ENCODE results near the gene KRT23. TPM values are rescaled to one million over a fixed set of nuclear protein-coding genes. Genes with fewer than 3 reads are reported as not detected.
"Not testable (repeated sequence)": the region's sequence is repeated elsewhere in the genome, so short reads cannot be mapped to it uniquely, and the experiment has no call there.

The KRT23 gene
- total RNA-seq, 2 experiments from 2014 or later = not detected

GRCh38 chr17:40952154-40952553 lies 14.7 kb upstream of the KRT23 start:
- POLR2A ChIA-PET = no interaction called here
- CTCF ChIA-PET = interaction anchor here (1.0 kb wide), 1 partner anchor 711 kb away, joined by 3 read pairs; no protein-coding TSS in a partner anchor

DNA sequence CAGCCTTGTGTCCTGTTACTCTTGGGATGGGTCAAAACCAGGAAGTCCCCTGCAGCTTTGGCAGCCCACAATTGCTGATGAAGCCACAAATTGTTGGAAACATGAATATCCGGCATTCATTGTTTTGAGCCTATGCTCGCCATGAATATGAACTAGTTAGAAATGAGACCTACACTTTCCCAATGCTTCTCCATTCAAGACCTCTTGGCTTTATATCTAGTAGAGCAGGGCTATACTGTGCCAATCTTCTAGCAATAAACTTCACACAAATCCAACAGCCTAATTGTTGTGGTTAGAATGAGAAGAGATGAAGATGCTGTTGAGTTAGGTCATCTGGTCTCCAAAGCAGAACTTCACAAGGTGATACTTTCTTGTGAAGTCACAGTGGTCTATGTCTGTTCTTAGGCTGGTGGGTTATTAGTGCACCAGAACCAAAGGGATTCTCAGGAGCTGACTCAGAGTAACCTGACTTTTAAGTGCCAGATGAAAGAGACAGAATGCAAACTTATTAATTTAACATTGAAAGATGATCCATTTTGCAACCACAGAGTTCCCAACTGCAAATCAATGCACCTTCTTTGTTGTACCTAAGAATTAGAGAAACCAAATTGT lies 13.7 kb upstream of the KRT23 start:
- ChIA-PET CTCF (no interaction called here), POLR2A (no interaction called here)

DNA sequence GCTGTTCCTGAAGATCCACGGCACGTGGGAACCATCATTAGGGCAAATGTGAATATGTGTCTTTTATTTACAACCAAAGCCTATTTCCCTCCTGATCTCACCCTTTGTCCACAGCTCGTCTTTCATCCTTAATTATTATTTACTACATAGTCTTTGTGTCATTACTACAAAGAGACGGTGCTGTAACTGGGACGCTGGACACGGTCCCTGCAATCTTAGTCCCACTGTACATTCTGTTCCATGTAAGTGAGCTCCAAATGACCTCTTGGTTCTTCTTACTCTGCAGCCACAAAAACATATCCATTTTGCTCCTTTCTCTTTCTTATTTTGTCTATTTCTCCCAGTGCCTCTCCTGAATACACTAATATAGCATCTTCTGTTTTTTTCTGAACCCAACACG lies 12.7 kb upstream of the KRT23 start:
- POLR2A ChIA-PET = no interaction called here
- CTCF ChIA-PET = no interaction called here

GRCh38 chr17:40949418-40949817 lies 12.0 kb upstream of the KRT23 start:
- POLR2A ChIA-PET = no interaction called here

DNA sequence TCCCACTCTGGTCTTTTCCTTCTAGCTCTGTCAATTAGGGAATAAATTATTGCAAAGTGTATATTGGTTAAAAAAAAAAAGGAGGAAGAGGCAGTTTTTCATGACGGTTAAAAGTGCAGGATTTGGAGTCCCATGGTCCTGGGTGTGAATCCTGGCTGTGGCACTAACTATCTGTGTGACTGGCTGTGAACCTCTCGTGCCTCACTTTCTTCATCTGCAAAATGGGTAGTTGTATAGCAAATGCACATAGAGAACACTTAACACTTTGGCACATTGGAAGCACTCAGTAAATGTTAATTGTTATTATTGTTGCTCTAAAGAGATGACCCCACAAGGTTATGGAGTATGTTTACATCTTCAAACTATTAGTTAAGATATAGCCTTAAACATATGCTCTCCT lies 10.5 kb upstream of the KRT23 start:
- ChIA-PET CTCF (no interaction called here), POLR2A (no interaction called here)

More at GRCh38 chr17:40949418-40949817, 12.0 kb upstream of the KRT23 start:
- CTCF ChIA-PET = no interaction called here

GRCh38 chr17:40945414-40945813 lies 8.0 kb upstream of the KRT23 start:
- CTCF ChIA-PET = no interaction called here
- POLR2A ChIA-PET = no interaction called here

DNA sequence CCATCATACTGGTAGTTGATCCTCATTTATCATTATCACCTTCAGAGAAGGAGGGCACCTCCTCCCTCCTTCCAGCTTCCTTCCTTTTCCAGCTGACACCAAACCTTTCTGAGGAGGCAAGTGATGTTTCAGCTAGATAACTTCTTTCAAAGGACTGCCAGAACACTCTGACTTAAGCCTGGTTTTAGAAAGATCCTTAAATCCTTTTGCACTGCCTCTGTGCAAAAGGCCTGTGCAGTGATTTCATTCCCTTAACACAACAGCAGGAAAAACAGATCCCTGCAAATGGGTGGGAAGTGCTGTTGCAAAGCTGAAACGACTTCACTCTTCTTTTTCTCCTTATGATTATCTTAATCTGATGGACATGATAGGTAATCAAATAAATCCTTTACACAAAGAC lies 7.1 kb upstream of the KRT23 start:
- ChIA-PET CTCF (interaction anchor here (0.5 kb wide), 1 partner anchor 40 kb away, joined by 4 read pairs; no protein-coding TSS in a partner anchor), POLR2A (no interaction called here)

GRCh38 chr17:40942553-40942952 lies 5.1 kb upstream of the KRT23 start:
- CTCF ChIA-PET = no interaction called here
- POLR2A ChIA-PET = no interaction called here

GRCh38 chr17:40940266-40940665 lies 2.8 kb upstream of the KRT23 start:
- CTCF ChIA-PET = no interaction called here
- POLR2A ChIA-PET = no interaction called here

- CTCF ChIA-PET = no interaction called here
- POLR2A ChIA-PET = no interaction called here
Observed at GRCh38 chr17:40938981-40939380, 1.5 kb upstream of the KRT23 start.

DNA sequence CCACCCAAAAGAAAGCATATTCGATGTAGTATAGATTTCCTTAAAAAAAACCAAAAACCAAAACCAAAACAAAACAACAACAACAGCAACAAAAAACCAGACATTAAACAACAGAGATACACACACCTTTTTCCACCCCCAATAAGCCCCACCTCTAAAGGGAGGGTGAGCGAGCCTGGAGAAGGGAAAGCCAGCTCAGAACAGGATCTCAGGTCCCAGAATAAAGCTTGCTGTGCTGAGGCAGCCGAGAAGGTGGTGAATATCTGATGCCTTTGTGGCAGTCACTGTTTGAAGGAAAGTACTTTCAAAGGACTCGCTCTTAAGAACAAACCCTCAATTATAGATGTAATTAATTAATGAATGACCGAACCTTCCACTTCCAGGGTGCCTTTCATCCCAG lies 470 bp downstream of the KRT23 start:
- CTCF ChIA-PET = no interaction called here
- POLR2A ChIA-PET = no interaction called here

GRCh38 chr17:40936437-40936971 lies 942 bp downstream of the KRT23 start:
- ChIA-PET CTCF (no interaction called here), POLR2A (no interaction called here)

- CTCF ChIA-PET = no interaction called here
- POLR2A ChIA-PET = no interaction called here
Observed at GRCh38 chr17:40935624-40936023, 1.8 kb downstream of the KRT23 start.

GRCh38 chr17:40932608-40933007 lies 4.8 kb downstream of the KRT23 start:
- ChIA-PET POLR2A (no interaction called here), CTCF (no interaction called here)

GRCh38 chr17:40931311-40931710 lies 6.1 kb downstream of the KRT23 start:
- CTCF ChIA-PET = no interaction called here
- POLR2A ChIA-PET = no interaction called here

- ChIA-PET POLR2A (no interaction called here), CTCF (no interaction called here)
Observed at GRCh38 chr17:40926341-40926740, 11.1 kb downstream of the KRT23 start.

DNA sequence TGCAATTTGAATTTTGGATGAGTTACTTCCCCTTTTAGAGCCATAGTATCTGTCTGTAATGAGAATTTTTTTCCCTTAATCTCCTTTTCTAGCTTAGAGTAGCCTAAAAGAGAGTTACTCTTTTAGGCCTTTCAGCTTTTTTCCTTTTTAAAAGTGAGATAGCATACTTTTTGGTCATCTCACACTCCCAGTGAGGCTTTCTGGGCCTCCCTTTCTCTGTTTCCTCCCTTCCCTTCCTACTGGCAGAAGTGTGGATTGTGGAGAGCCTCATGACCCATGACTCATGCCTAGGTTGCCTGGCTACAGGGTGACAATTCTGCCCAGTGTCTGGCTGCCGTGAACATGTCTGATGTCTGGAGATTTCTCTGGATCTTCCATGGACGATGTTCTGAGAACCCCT lies 15.2 kb downstream of the KRT23 start:
- POLR2A ChIA-PET = no interaction called here

GRCh38 chr17:40921026-40921425 lies 16.4 kb downstream of the KRT23 start:
- POLR2A ChIA-PET = no interaction called here
- CTCF ChIA-PET = interaction anchor here (1.5 kb wide), 1 partner anchor 9 kb away, joined by 4 read pairs; no protein-coding TSS in a partner anchor

More for the DNA sequence above, 15.2 kb downstream of the KRT23 start:
- CTCF ChIA-PET = interaction anchor here (0.7 kb wide), 1 partner anchor 415 kb away, joined by 7 read pairs; no protein-coding TSS in a partner anchor

DNA sequence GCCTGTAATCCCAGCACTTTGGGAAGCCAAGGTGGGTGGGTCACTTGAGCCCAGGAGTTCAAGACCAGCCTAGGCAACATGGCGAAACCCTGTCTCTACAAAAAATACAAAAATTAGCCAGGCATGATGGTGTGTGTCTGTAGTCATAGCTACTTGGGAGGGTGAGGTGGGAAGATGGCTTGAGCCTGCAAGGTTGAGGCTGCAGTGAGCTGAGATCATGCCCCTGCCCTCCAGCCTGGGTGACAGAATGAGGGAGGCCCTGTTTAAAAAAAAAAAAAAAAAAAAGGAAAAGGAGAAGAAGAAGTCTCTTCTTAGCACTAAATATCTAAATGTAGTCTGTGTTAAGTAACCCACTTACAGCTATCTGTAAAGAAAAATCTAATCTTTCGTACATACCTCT lies 20.3 kb downstream of the KRT23 start:
- POLR2A ChIA-PET = not testable (repeated sequence)
- CTCF ChIA-PET = interaction anchor here (0.6 to 1.4 kb wide), 2 partner anchors 114 to 746 kb away, joined by 4 to 5 read pairs; no protein-coding TSS in a partner anchor

DNA sequence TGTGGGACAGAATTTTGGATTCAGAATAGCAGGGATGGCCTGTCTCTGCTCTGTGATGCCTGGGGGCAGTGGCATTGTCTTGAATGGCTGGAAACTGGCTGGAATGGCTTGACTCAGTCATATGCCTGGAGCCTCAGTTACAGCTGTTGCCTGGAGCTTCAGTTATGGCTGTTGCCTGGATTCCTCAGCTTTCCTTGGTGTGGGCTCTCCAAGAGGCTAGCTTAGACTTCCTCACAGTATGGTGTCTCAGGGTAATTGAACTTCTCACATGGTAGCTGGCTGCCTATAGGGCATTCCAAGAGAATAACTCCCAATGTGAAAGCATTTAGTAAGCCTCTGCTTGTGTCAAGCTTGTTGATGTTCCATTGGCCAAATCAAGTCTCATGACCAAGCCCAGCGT lies 21.1 kb downstream of the KRT23 start:
- CTCF ChIA-PET = interaction anchor here (0.8 to 1.4 kb wide), 2 partner anchors 710 to 747 kb away, joined by 3 to 5 read pairs; no protein-coding TSS in a partner anchor
- POLR2A ChIA-PET = no interaction called here

- ChIA-PET POLR2A (no interaction called here), CTCF (interaction anchor here (0.8 to 1.4 kb wide), 3 partner anchors 633 to 747 kb away, joined by 3 to 5 read pairs (median 3); no protein-coding TSS in a partner anchor)
Observed at GRCh38 chr17:40915721-40916256, 21.7 kb downstream of the KRT23 start.
